Stomach (tissue), 9 donors: ENCODE data around the gene SFXN4. TPM values are rescaled to one million over a fixed set of nuclear protein-coding genes. Genes with fewer than 3 reads are reported as not detected.
A peak's percentile ranks its signal among the peaks of the same experiment; 100 is the strongest.

Source experiments
- DNase-seq, 2 donors: peaks; one replicate each; pipeline versions ENCODE4 v3.0.0 to v3.0.0-alpha.2; 2013 to 2019
- H3K27ac ChIP-seq, 5 donors: fragments of 200-600 bp in 4 of 5; sonication (generic) in 4 of 5; one replicate each; pipeline ENCODE4 v1.5.1; 2013 to 2019; ENCODE audit warnings: mild to moderate bottlenecking in 1 of 5, moderate library complexity in 1 of 5
- H3K27me3 ChIP-seq, 3 donors: fragments of 200-600 bp; sonication (generic); one replicate each; pipeline ENCODE4 v1.5.1; 2017 to 2019; ENCODE audit warnings: mixed run types in 1 of 3
- H3K36me3 ChIP-seq, 4 donors: fragments of 200-600 bp; sonication (generic); 1 replicate in 3 of 4; 2 replicates in 1 of 4; pipeline ENCODE4 v1.5.1; 2016 to 2019
- H3K4me1 ChIP-seq, 4 donors: fragments of 200-600 bp; sonication (generic); one replicate each; pipeline ENCODE4 v1.5.1; 2016 to 2019
- H3K4me3 ChIP-seq, 4 donors: fragments of 200-600 bp; sonication (generic) in 3 of 4; one replicate each; pipeline ENCODE4 v1.5.1; 2016 to 2019; ENCODE audit warnings: mild to moderate bottlenecking in 1 of 4
- H3K9me3 ChIP-seq, 4 donors: fragments of 200-600 bp; sonication (generic); one replicate each; pipeline ENCODE4 v1.5.1; 2016 to 2019
- POLR2AphosphoS5 ChIP-seq, 3 donors: sonication (generic); formaldehyde crosslinking; IDR thresholded peaks; one replicate each; pipeline ENCODE4 v1.6.1; 2016; ENCODE audit warnings: antibody characterized with exemption in 3 of 3
- WGBS, 5 donors: extraction: QIAGEN DNeasy Blood & Tissue Kit in 3 of 5; methylation state at CpG; one replicate each; pipeline versions ENCODE4 v1.1.5 to v1.1.7; 2013 to 2018; 5-methylcytosine and 5-hydroxymethylcytosine counted together
- intact Hi-C: fragments of 100-400 bp; cut with DNase I; formaldehyde crosslinking; loops from one replicate; pipeline ENCODE4 v1.15.1; 2023; ENCODE audit warnings: low total_unique reads
- polyA plus RNA-seq, 3 donors: library from polyadenylated mRNA; stranded (reverse); fragments of 200-250 nt; gene quantifications; one replicate each; pipeline ENCODE4 v1.2.3, GENCODE V29; 2013
- small RNA-seq, 4 donors: library from RNA; depleted of rRNA; stranded (forward); fragments of <200 nt; gene quantifications; one replicate each; pipeline ENCODE3, GENCODE V24; 2016
- total RNA-seq, 5 donors: library from RNA; depleted of rRNA; stranded (reverse); fragments of >200 nt; gene quantifications; one replicate each; pipeline versions ENCODE4 v1.1.0 to v1.2.3, GENCODE V29; 2014 to 2016
- TF ChIP-seq, protein P1 (sequence below), 7 experiments: fragments of 450-650 bp in 4 of 7; fragments of 200-600 bp in 3 of 7; sonication (generic) in 3 of 7; IDR thresholded peaks; one replicate each; pipeline ENCODE4 v1.5.1; 2016 to 2019; ENCODE audit warnings: antibody characterized with exemption in 7 of 7, control low read depth in 2 of 7, mild to moderate bottlenecking in 1 of 7
- donor health status: healthy with polysubstance abuse.
- donor health status: Bipolar disorder and iron deficiency.
- donor health status: healthy.

Gene SFXN4
- total and polyA plus RNA-seq, 8 donors, result 2.7 to 72.7 (median 24.8) TPM

DNA sequence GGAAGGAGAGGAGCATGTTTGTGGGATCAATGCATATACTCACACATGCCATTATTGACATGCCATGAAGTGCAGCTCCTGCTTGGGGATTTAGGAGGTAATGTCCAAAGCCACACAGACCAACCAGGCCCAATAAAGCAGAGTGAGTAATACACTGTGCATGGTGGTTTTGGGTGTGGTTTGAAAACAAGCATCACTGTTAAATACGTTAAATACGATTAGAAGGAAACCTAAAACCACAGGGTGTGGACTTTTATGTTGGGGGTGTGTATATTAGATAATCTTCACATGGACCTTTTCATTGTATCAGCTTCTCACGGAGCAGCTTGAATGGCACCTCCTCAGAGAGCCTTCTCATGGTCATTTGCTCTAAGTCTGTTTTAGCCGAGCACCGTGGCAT lies 74.5 kb downstream of the SFXN4 start:
- Histone ChIP-seq H3K4me1 (peaks cover 0 to 15% (median 3%) of the 10 kb centered on the region in 4 donors), H3K36me3 (no peaks in the 10 kb centered on the region), H3K27ac (peak overlapping the region; percentile 40 to 64 (median 51)), H3K9me3 (no peaks in the 10 kb centered on the region), H3K27me3 (no peaks in the 10 kb centered on the region), H3K4me3 (no peak overlapping the region)
- TF ChIP-seq, protein P1, sequence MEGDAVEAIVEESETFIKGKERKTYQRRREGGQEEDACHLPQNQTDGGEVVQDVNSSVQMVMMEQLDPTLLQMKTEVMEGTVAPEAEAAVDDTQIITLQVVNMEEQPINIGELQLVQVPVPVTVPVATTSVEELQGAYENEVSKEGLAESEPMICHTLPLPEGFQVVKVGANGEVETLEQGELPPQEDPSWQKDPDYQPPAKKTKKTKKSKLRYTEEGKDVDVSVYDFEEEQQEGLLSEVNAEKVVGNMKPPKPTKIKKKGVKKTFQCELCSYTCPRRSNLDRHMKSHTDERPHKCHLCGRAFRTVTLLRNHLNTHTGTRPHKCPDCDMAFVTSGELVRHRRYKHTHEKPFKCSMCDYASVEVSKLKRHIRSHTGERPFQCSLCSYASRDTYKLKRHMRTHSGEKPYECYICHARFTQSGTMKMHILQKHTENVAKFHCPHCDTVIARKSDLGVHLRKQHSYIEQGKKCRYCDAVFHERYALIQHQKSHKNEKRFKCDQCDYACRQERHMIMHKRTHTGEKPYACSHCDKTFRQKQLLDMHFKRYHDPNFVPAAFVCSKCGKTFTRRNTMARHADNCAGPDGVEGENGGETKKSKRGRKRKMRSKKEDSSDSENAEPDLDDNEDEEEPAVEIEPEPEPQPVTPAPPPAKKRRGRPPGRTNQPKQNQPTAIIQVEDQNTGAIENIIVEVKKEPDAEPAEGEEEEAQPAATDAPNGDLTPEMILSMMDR (IDR thresholded peaks at IDR 0.05), result no peak
- peak in 2 of 3 donors; percentile 16 to 71 for TF ChIP-seq POLR2AphosphoS5 (IDR thresholded peaks at IDR 0.05)
- peak; percentile 35 to 83 for DNase-seq
- 19 to 58% (median 33%) methylated on average over 5 of the region's 5 CpGs for WGBS, 5 donors
- intact Hi-C loops, result no loop called here

Small RNA genes within 50 kb of the gene (small RNA-seq; reads per million reads assigned to genes)
- gene AL355598.1 (0 reads per million in 4 donors), gene RN7SL749P (0 reads per million in 4 donors)

Other genes with a start within 250 kb of the SFXN4 start
- gene NANOS1, start 136.0 kb downstream of the SFXN4 start, total RNA-seq, result 10 to 100 TPM in 1 of 5 donors, 1 to 10 TPM in 3, under 1 TPM in 1; under 0.01 to 16.1 (median 5.1) TPM
- 1 to 10 TPM; 1.5 to 5.8 (median 2.2) TPM for gene NANOS1, start 136.0 kb downstream of the SFXN4 start, polyA plus RNA-seq
- gene EIF3A, start 84.9 kb downstream of the SFXN4 start, total RNA-seq, result 100 to 1,000 TPM in 3 of 5 donors, 10 to 100 TPM in 2; 48.4 to 156 (median 125) TPM
- 10 to 100 TPM; 37.3 to 91.6 (median 46.2) TPM for gene EIF3A, start 84.9 kb downstream of the SFXN4 start, polyA plus RNA-seq
- 10 to 100 TPM in 4 of 5 donors, 1 to 10 TPM in 1; 8.9 to 82.3 (median 36.0) TPM for gene DENND10, start 61.6 kb downstream of the SFXN4 start, total RNA-seq
- gene DENND10, start 61.6 kb downstream of the SFXN4 start, polyA plus RNA-seq, result 10 to 100 TPM; 13.3 to 35.0 (median 20.2) TPM
- 100 to 1,000 TPM in 2 of 5 donors, 10 to 100 TPM in 3; 11.9 to 163 (median 91.7) TPM for gene PRDX3, start 13.1 kb upstream of the SFXN4 start, total RNA-seq
- 100 to 1,000 TPM in 2 of 3 donors, 10 to 100 TPM in 1; 88.9 to 146 (median 144) TPM for gene PRDX3, start 13.1 kb upstream of the SFXN4 start, polyA plus RNA-seq
- 10 to 100 TPM; 18.1 to 56.2 (median 31.9) TPM for gene GRK5, start 41.9 kb upstream of the SFXN4 start, total RNA-seq
- gene GRK5, start 41.9 kb upstream of the SFXN4 start, polyA plus RNA-seq, result 10 to 100 TPM; 10.9 to 95.9 (median 61.0) TPM